Gastroesophageal sphincter (tissue), 3 donors: ENCODE measurements around the gene DAB1.

Experiments
- CTCF ChIP-seq, 4 experiments: fragments of 200-600 bp in 2 of 4; fragments of 450-650 bp in 2 of 4; sonication (generic) in 1 of 4; IDR thresholded peaks; one replicate each; pipeline ENCODE4 v1.5.1; 2017 to 2019; ENCODE audit warnings: antibody characterized with exemption in 4 of 4, mild to moderate bottlenecking in 2 of 4, moderate library complexity in 2 of 4
- POLR2A ChIP-seq, 2 donors: fragments of 450-650 bp; IDR thresholded peaks; one replicate each; pipeline ENCODE4 v1.6.1; 2017; ENCODE audit warnings: antibody characterized with exemption in 2 of 2, mild to moderate bottlenecking in 2 of 2, moderate library complexity in 1 of 2
- POLR2AphosphoS5 ChIP-seq: sonication (generic); formaldehyde crosslinking; IDR thresholded peaks from one replicate; pipeline ENCODE4 v1.6.1; 2017; ENCODE audit warnings: antibody characterized with exemption

- TF ChIP-seq CTCF (IDR thresholded peaks at IDR 0.05), result no peak
- TF ChIP-seq POLR2AphosphoS5, result no peak
- no peak for TF ChIP-seq POLR2A (IDR thresholded peaks at IDR 0.05)
These were observed 2.1 kb downstream of the DAB1 start for GRCh38 chr1:57421806-57422205.
